CD4-positive, alpha-beta T cell treated with Interleukin-4 for 4 hours (primary cell): Measurements from ENCODE around the gene REXO4.
"Not testable (repeated sequence)": the region's sequence is repeated elsewhere in the genome, so short reads cannot be mapped to it uniquely, and the experiment has no call there.

Experiments
- DNase-seq: peaks from one replicate; pipeline ENCODE4 v3.0.0-alpha.2; 2020

Gene REXO4

DNA sequence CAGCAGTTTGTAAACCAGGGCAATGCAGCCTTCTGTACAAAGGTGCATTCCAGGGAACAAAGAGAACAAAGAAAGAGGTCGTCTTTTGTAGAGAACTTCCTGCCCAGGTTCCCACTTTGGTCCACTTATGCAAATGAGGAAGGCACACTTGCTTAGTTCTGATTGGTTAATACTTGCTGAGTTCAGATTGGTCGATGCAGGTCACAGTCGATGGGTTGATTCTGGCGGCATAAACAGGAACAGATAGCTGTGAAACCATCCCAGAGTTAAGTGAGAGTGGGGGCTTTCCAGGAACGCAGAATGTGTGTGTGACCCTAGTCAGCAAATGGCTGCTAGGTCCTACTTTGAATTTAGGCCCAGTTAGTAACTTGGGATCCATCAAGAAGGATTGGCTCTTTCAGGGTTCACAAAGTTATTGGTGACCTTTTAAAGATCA is 2.6 kb upstream of the REXO4 start:
- DNase-seq: peak; percentile 28

DNA sequence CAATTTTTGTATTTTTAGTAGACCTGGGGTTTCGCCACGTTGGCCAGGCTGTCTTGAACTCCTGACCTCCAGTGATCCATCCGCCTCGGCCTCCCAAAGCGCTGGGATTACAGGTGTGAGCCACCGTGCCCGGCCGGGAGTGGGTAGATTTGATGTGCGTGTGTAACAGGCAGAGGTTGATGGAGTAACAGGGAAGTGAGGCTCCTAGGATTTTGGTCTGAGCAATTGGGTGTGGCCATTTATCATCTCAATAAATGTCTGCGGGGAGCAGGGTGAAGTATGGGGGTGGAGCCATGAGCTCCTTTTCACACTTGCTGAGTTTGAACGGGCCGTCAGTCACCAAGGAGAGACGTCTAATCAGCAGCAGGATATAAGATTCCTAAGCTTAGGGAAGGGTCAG is 1.2 kb upstream of the REXO4 start:
- DNase-seq: no peak

DNA sequence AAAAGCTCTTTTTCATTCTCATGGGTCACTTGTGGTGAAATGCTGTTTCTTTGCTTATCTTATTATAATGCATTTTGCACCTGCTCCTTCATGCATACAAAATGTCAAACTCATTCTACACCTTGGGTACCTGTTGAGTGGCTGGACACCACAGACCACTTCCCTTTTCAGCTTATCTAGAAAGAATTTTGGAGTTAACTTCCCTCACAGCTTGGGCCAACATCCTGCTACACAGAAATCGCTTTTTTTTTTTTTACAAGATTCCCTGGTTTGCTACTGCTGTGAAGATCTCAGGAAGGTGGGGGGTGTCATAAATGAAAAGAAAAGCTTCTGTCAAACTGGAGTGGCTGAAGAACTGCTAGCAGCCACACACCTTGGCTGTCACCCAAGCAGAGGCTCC is 2.6 kb downstream of the REXO4 start:
- DNase-seq: no peak

DNA sequence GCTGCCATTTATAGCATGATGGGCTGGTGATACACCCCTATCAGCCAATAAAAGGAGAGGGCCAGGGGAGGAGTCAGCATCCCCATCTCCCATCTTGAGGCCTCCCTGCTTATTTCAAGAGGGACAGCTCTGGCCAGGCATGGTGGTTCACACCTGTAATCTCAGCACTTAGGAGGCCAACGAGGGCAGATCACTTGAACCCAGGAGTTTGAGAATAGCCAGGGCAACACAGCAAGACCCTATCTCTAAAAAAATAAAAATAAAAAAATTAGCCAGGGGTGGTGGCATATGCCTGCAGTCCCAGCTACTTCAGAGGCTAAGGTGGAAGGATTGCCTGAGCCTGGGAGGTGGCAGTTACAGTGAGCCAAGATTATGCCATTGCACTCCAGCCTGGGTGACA is 9.8 kb downstream of the REXO4 start:
- no peak for DNase-seq

DNA sequence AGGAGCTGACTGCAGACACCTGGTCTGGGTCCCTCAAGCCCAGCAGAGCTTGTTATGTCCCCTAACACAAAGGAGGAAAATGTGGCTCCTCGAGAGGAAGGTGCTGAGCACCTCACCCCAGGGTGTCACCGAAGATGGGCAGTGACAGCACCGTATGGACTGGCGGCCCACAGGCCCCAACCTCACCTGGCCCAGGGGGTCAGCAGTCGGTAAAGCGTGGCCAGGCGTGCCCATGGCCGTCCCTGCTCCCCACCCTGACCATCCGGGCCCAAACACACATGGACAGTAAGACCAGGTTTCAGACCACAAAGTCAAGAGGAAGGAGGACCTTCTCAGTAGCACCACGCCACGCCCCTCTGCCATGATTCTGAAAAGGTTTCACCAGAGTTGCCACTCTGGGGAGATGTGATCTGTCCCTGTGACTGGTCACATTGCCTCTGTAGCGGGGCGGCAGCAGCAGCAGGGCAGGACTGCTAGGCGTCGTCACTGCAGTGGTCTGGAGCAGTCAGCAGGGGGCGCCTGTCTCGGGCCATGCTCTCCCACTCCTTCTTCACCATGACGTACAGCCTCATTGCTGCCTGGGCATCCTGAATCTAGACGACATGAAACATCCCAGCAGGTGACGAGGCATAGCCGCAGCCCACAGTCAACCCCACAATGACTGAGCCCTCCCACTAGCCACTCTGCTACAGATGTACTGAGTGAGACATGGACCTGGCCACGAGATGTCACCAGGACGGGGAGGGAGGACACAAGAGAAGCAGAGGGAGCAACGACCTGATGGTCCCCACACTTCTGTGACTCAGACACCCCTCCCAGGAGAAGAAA is 11.1 kb downstream of the REXO4 start:
- DNase-seq: peak; percentile 79

DNA sequence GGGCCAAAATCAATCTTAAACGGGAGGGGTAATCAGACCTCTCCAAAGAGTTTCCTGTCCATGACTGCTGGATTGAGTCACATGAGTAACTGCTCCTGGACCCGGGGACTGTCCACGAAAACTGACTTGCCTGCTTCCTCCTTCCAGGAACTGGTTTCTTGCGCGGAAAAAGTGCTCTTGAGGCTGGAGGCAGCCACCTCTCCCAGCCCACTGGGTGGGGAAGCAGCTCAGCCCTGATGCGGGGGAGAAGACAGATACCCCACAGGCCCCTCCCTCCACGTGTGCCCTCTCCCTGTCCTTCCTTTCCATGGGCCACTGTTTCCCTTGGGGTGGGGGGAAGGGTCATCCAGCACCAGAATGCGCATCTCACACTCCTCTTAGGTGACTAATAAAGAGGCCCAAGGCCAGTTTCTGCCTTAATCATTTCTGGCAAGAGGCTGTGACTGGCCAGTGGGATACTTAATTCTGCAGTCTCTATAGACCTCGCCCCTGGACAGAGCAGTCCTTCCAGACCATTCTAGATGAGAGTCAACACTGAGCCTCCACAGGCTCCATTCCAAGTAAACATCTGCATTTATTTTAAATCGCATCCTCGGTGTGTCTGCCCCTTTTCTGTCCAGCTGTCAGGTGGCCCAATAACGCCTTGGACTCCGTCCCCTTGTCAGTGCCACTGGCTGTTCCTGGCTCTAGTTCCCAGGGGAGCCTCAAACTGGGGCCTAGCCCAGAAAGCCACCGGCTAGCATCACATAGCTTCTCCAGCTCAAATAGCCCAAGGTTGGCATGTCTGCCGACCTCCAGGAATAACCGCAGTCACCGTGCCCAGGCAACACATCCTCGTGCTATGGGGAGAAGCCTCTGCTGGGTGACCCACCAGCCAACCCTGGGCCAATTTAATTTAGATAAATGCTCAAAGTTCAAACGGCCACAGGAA is 12.0 kb downstream of the REXO4 start:
- DNase-seq: no peak

DNA sequence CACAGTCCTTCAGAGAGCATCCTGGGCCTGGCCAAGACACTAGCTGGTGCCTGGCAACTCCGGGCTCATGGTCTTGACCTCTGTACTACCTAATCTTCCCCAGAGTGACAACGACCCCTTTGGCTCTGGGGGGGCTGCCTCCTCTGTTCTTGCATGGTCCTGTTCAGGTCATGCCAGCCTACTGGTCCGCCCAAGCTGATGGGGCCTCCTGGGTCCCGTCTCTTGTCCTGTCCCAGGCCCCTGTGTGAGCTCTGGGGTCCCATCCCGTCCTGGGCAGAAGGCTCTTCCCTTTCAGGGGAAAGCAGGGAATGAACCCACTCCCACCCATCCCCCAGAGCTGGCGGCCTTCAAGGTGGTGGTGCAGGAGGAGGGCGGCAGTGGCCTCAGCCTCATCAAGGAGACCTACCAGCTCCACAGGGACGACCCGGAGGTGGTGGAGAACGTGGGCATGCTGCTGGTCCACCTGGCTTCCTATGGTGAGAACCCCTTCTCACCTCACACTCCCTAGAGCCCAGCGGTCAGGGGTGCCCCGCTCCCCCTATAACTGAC is 13.3 kb downstream of the REXO4 start:
- DNase-seq: no peak

DNA sequence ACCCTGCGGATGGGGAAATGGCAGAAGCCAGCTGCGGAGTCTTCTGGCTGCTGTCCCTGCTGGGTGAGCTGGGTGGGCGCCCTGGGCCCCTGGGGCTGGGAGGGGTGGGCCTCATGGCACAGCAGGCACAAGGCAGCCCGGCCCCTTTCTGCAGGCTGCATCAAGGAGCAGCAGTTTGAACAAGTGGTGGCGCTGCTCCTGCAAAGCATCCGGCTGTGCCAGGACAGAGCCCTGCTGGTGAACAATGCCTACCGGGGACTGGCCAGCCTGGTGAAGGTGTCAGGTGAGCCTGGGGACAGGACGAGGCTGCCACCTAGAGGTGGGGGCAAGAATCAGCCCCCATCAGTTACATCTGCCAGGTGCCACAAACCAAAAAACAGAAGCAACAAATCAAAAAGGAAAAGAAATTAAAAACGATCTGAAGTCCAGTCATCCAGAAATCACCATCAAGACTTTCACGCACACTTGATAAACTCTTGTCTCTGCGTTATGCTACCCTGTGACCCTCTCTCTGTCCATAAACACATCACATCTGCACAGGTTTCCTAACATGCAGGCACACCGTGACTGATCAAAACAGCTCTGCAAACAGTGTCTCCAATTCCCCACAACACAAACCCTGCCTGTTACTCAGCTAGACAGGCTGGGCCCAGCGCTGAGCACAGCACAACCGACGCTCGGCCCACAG is 13.9 kb downstream of the REXO4 start:
- peak; percentile 56 for DNase-seq

DNA sequence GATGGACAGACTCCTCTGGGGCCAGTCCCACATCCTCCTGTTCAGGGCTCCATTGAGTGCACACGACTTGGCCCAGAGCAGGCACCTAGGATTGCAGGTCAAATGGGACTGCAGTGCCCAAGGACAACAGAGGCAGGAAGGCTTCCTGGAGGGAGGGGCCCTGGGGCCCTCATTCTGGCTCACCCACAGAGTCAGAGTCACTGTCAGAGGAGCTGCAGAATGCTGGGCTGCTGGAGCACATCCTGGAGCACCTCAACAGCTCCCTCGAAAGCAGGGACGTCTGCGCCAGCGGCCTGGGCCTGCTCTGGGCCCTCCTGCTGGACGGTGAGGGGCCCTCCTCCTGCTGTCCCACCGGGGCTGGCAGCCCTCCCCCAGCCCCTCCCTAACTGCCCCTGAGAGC is 15.1 kb downstream of the REXO4 start:
- DNase-seq: no peak

DNA sequence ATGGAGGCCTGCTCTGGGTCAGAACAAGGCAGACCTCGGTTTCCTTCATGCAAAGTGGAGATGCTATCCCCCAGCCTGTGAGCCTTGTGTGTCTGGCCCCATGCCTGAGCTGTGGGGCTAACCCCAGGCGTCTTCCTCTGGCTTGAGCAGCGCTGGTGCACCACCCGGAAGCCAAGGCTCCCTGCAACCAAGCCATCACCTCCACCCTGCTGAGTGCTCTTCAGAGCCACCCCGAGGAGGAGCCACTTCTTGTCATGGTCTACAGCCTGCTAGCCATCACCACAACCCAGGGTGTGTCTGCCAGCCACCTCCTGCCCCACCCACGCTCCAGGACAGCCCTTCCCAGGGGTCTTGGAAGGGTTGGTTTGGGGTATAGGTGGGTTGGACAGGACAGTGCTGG is 16.2 kb downstream of the REXO4 start:
- DNase-seq: no peak

DNA sequence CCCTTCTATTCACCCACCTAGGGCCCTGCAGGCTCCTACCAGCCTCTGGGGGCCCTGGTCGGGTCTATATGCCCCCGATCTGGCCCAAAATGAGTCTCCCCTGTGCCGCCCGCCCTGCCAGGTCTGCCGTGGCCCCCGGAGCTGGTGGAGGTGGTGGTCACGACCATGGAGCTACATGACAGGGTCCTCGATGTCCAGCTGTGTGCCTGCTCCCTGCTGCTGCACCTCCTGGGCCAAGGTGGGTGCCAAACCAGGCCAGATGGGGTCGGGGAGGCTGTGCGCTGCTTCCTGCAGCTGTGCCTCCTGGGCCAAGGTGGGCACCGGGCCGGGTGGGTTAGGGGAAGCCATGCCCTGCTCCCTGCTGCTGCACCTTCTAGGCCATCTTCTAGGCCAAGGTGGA is 17.5 kb downstream of the REXO4 start:
- no peak for DNase-seq

DNA sequence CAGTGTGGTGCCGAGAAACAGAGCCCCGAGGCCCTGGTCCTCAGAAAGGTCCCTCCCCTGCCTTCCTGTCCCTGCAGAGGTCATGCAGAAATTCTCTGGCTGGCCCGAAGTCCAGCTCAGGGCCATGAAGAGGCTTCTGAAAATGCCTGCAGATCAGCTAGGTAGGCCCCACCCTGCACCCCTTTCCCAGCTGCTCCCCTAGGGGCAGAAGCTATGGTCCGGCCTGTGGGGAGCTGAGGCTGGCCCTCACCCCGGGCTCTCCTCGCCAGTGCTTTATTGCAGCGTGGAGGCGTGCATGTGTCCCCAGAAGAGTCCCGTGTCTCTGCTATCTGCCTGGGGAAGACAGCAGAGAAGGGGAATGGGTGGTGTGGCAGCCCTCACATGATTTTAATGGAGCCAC is 19.9 kb downstream of the REXO4 start:
- no peak for DNase-seq

DNA sequence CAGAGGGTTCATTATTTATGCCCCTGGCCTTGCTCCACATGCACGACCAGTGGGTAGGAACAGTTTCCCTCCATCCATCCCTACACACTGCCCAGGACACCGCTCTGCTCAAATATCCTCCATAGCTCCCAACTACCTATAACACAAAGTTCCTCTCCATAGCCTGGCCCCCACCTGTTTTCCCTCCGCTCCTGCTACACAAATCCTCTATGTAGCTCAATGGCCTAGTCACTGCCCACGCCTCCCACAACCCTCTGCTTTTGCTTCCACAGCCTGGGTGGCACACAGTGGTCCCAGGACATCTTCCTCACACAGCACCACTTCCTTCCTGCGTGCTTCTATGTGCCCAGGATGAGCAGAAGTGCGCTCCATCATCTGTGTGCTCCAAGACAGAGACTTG is 20.4 kb downstream of the REXO4 start:
- no peak for DNase-seq

DNA sequence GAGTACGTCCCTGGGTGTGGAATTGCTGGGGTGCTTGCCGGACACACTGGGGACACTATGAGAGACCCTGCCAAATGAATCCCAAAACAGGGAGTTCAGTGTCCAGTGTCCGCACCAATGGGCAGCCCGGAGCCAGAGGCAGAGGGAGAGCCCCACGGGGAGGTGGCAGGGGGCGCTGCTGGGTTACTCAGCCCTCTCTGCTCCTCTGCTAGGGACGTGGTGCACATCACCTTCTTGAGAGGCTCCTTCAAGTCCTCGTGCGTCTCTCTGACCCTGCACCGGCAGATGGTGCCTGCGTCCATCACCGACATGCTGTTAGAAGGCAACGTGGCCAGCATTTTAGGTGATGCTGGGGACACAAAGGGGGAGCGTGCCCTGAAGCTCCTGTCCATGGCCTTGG is 20.9 kb downstream of the REXO4 start:
- DNase-seq: no peak

DNA sequence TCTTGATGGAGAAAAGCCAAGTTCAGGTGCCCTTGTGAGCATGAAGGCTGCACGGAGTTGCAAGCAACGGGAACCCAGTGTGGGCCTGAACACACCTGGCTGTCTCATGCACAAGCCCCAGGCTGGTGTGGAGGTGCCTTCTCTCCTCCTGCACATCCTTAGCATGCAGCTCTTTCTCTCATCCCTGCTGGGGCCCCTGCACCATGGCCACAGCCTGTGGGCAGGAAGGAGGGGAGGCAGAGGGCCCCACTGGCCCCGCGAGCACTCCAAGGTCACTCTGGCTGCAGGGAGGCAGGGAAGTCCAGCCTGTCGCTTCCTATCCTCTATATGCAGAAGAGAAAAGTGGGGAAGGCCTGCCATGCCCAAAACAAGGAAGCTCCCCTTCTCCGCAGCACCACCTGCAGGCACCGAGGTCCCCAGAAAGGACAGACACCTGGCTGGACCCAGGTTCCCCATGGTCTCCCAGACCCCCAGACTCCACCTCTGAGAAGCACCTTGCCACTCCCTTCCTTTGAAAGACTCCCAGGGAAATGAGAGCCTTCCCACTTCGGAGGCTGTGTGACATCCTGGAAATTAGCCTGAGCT is 23.0 kb downstream of the REXO4 start:
- no peak for DNase-seq

DNA sequence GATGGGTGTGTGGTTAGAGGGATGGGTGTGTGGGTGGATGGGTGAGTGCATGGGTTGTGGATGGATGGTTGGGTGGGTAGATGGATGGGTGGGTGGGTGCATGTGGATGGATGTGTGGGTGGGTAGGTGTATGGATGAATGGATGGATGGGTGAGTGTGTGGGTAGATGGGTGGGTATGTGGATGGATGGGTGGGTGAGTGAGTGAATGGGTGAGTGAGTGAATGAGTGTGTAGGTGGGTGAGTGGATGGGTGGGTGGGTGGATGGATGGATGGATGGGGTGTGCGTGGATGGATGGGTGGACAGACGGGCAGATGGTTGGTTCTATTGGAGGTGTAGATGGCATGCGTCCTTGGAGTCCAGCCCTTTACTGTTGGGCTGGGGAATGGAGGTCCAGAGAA is 24.4 kb downstream of the REXO4 start:
- DNase-seq: no peak

DNA sequence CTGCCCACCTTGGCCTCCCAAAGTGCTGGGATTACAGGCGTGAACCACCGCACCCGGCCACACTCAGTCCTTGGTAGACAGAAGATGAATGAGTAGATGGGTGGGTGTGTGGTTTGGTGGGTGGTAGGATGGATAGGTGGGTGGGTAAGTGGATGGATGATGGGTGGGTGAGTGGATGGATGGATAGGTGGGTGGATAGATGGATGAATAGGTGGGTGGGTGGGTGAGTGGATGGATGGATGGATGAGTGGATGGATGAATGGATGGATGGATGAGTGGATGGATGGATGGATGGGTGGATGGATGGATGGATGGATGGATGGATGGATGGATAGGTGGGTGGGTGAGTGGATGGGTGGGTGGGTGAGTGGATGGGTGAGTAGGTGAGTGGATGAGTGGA is 25.5 kb downstream of the REXO4 start:
- DNase-seq: not testable (repeated sequence)

DNA sequence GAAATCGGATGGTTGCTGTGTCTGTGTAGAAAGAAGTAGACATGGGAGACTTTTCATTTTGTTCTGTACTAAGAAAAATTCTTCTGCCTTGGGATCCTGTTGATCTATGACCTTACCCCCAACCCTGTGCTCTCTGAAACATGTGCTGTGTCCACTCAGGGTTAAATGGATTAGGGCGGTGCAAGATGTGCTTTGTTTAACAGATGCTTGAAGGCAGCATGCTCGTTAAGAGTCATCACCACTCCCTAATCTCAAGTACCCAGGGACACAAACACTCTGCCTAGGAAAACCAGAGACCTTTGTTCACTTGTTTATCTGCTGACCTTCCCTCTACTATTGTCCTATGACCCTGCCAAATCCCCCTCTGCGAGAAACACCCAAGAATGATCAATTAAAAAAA is 26.4 kb downstream of the REXO4 start:
- not testable (repeated sequence) for DNase-seq

DNA sequence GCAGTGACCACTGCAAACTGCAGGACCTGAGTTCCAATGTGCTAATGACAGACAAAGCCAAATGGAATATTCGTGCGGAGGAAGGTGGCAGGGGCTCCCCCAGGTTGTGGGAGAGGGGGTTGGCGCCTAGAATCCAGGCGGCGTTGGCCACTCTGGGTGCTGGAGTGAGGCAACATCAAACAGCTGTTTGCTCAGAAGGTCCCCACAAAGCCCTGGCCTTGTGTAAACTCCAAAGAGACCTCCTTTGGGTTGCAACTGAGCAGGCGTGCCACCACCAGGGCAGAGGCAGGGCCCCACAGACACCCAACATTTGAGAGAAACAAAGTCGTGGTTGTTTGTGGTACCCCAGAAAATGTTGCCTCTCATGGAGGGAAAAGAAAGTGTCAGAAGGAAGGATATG is 27.1 kb downstream of the REXO4 start:
- no peak for DNase-seq

DNA sequence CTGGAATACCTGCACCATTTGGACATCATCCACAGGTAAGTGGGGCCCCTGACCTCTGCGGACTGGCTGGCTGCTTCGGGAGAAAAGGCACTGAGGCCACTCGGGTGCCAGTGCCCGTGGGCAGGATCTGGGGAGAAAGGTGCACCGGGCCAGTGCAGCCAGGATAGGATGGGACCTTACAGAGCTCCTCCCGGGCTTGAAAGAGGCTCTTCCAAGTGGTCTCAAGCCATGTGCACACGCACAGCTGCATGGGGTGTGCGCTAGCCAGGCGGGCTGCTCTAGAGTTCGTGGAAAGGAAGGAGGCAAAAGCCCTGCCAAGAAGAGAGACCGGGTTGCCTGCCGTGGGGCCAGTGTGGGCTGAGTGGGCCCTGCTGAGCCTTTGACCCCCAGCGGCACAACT is 28.2 kb downstream of the REXO4 start:
- DNase-seq: no peak

DNA sequence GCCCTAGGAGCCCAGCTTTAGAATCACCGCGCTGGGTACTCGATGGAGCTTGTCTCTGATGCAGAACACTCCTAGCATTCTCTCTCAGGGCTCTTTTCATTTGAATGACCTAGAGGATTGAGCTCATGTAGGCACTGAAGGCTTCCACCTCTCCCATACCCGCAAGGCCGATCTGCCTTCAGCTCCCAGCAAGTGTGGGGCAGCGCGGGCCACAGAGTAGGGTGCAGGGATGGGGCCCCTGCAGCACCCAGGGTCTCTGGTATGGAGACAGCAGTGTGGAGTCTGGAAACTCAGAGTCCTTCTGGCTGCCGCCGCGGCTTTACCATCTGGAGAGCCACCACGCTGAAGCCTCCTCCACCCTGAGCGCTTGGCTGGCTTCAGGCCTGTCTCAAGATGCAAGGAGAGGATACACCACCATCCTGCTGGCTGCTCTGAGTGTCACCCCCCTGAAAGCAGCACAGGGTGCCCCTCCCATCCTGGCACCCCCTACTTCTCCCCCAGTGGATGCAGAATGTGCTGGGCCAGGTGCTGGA is 28.7 kb downstream of the REXO4 start:
- DNase-seq: no peak

DNA sequence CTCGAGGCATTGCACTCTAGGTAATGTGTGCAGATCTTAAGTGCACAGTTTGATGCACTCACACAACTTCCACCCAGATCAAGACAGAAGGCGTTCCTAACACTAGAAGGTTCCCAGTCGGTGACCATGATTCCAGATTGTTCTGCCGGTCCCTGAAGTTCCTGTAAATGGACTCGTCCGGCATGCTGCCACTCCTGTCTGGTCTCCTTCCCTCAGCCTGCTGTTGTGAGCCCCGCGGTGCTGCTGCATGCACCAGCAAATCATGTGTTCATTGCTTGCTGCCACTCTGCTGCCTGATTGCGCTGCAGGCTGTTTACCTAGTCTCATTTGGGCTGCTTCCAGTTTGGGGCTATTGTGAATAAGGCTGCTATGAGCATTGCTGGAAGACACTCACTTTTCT is 30.1 kb downstream of the REXO4 start:
- no peak for DNase-seq

DNA sequence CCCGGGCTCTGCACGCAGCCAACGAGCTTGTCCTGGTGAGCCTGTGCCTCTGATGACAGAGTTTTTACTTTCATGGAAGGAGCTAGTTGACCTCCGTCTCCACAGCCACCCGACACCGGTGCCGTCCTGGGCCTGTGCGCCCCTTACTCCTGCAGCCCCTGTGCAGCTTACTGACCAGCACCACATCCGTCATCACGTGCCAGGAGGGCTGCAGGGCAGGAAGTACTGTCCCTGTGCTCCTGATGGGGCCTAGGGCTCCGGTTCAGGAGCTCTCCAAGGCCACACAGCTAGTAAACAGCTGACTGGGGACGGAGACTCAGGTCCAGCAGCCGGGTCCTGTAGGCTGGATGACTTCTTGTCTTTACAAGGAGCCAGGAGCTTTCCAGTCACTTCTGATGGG is 31.5 kb downstream of the REXO4 start:
- no peak for DNase-seq
